GM23338 (cell line): ENCODE measurements around the gene CCDC40. TPM values are rescaled to one million over a fixed set of nuclear protein-coding genes. Genes with fewer than 3 reads are reported as not detected.

Source experiments
- ATAC-seq: fragments of 200-7000 bp; cut with Tn5 transposase; 3 replicates; pipeline ENCODE4 v1.9.1; 2020
- DNase-seq: peaks from one replicate; pipeline ENCODE4 v3.0.0-alpha.2; 2015; ENCODE audit warnings: low spot score
- H2AFZ ChIP-seq: fragments of 200-600 bp; sonication (generic); 2 replicates; pipeline ENCODE4 v1.8.0; 2016; ENCODE audit warnings: antibody characterized with exemption, mild to moderate bottlenecking, moderate library complexity
- H3F3A ChIP-seq: fragments of 200-600 bp; sonication (generic); replicated peaks from 2 replicates; pipeline ENCODE4 v1.8.0; 2017; ENCODE audit warnings: antibody characterized with exemption, mixed run types, low read depth
- H3K27ac ChIP-seq: fragments of 200-600 bp; sonication (generic); 2 replicates; pipeline ENCODE4 v1.6.1; 2016; ENCODE audit warnings: low read depth
- H3K27me3 ChIP-seq: fragments of 200-600 bp; sonication (generic); 2 replicates; pipeline ENCODE4 v1.8.0; 2016; ENCODE audit warnings: mild to moderate bottlenecking, mixed run types, moderate library complexity; ENCODE audit not compliant: insufficient read depth
- H3K36me3 ChIP-seq: fragments of 200-600 bp; sonication (generic); 2 replicates; pipeline ENCODE4 v1.8.0; 2016; ENCODE audit warnings: mild to moderate bottlenecking; ENCODE audit not compliant: insufficient read depth
- H3K4me1 ChIP-seq: fragments of 200-600 bp; sonication (generic); 2 replicates; pipeline ENCODE4 v1.8.0; 2016; ENCODE audit warnings: mild to moderate bottlenecking, moderate library complexity; ENCODE audit not compliant: insufficient read depth
- H3K4me2 ChIP-seq: fragments of 200-600 bp; sonication (generic); 2 replicates; pipeline ENCODE4 v1.7.1; 2017; ENCODE audit warnings: mixed run types
- H3K4me3 ChIP-seq: fragments of 200-600 bp; sonication (generic); 2 replicates; pipeline ENCODE4 v1.6.1; 2016; ENCODE audit warnings: mixed run types
- H3K79me2 ChIP-seq: fragments of 200-600 bp; sonication (generic); replicated peaks from 2 replicates; pipeline ENCODE4 v1.8.0; 2017; ENCODE audit warnings: mild to moderate bottlenecking; ENCODE audit not compliant: insufficient read depth
- H3K9me2 ChIP-seq: fragments of 200-600 bp; sonication (generic); 2 replicates; pipeline ENCODE4 v1.8.0; 2017; ENCODE audit not compliant: insufficient read depth
- H4K20me1 ChIP-seq: fragments of 200-600 bp; sonication (generic); replicated peaks from 2 replicates; pipeline ENCODE4 v1.8.0; 2017; ENCODE audit warnings: mild to moderate bottlenecking; ENCODE audit not compliant: insufficient read depth
- H3K27ac Mint-ChIP-seq: 2 replicates; pipeline ENCODE4 v1.8.0; 2020; ENCODE audit warnings: inconsistent platforms, mild to moderate bottlenecking, moderate library complexity, mixed read lengths
- H3K27me3 Mint-ChIP-seq: 3 replicates; pipeline ENCODE4 v1.8.0; 2022; ENCODE audit warnings: low read depth, mild to moderate bottlenecking, moderate library complexity, mixed read lengths, inconsistent platforms; ENCODE audit not compliant: insufficient read depth, poor library complexity
- H3K36me3 Mint-ChIP-seq: 3 replicates; pipeline ENCODE4 v1.8.0; 2021; ENCODE audit warnings: low read depth, mild to moderate bottlenecking, inconsistent platforms, moderate library complexity, mixed read lengths
- H3K4me1 Mint-ChIP-seq: 3 replicates; pipeline ENCODE4 v1.8.0; 2020; ENCODE audit warnings: mild to moderate bottlenecking, inconsistent platforms, mixed read lengths
- H3K4me3 Mint-ChIP-seq: 3 replicates; pipeline ENCODE4 v1.8.0; 2021; ENCODE audit warnings: moderate library complexity, mild to moderate bottlenecking, inconsistent platforms, mixed read lengths
- H3K9me3 Mint-ChIP-seq: 3 replicates; pipeline ENCODE4 v1.8.0; 2020; ENCODE audit warnings: moderate library complexity, mild to moderate bottlenecking, inconsistent platforms, mixed read lengths
- CREB1 ChIP-seq: fragments of 250-450 bp; sonication (Bioruptor Pico); IDR thresholded peaks from 2 replicates; pipeline ENCODE4 v1.5.0; 2020; ENCODE audit warnings: low read depth, mild to moderate bottlenecking, moderate library complexity
- EZH2 ChIP-seq: fragments of 200-600 bp; sonication (generic); IDR thresholded peaks from one replicate; pipeline ENCODE4 v1.8.0; 2017; ENCODE audit warnings: antibody characterized with exemption, mild to moderate bottlenecking, low read depth; ENCODE audit not compliant: unreplicated experiment
- NANOG ChIP-seq: IDR thresholded peaks from 2 replicates; pipeline ENCODE4 v1.6.1; 2016; ENCODE audit warnings: antibody characterized with exemption, borderline replicate concordance
- POLR2AphosphoS5 ChIP-seq: IDR thresholded peaks from 2 replicates; pipeline ENCODE4 v1.6.1; 2016; ENCODE audit warnings: antibody characterized with exemption, low read depth
- STAT1 ChIP-seq: IDR thresholded peaks from one replicate; pipeline ENCODE4 v1.6.1; 2016; ENCODE audit warnings: antibody characterized with exemption; ENCODE audit not compliant: unreplicated experiment
- ZNF114 ChIP-seq: fragments of 250-450 bp; sonication (Bioruptor Pico); IDR thresholded peaks from 2 replicates; pipeline ENCODE4 v1.5.0; 2020; ENCODE audit warnings: mild to moderate bottlenecking, moderate library complexity
- ZNF331 ChIP-seq: fragments of 250-450 bp; sonication (Bioruptor Pico); IDR thresholded peaks from 2 replicates; pipeline ENCODE4 v1.5.0; 2020; ENCODE audit warnings: low read depth, mild to moderate bottlenecking, moderate library complexity
- polyA plus RNA-seq: library from polyadenylated mRNA; unstranded; fragments of >200 nt; fragmentation: Nextera tagmentation; extraction: Ambion mirVana; gene quantifications from 2 replicates; pipeline ENCODE4 v1.2.1, GENCODE V29; 2016
- total RNA-seq: library from RNA; depleted of rRNA; stranded (reverse); fragments of >200 nt; shearing (Covaris generic); gene quantifications from 2 replicates; pipeline ENCODE4 v1.2.3, GENCODE V29; 2014
- TF ChIP-seq, protein P1 (sequence below): fragments of 250-450 bp; sonication (Bioruptor Pico); IDR thresholded peaks from 2 replicates; pipeline ENCODE4 v1.5.0; 2020; ENCODE audit warnings: mild to moderate bottlenecking, moderate library complexity
- TF ChIP-seq, protein P2 (sequence below): IDR thresholded peaks from 2 replicates; pipeline ENCODE4 v1.6.1; 2016; ENCODE audit warnings: antibody characterized with exemption
- TF ChIP-seq, protein P3 (sequence below), 2 experiments: fragments of 200-600 bp in 1 of 2; sonication (generic) in 1 of 2; conservative IDR thresholded peaks; 2 replicates each; pipeline versions ENCODE4 v1.5.1 to v1.6.1; 2016 to 2017; ENCODE audit warnings: antibody characterized with exemption in 2 of 2, low read depth in 2 of 2, mild to moderate bottlenecking in 2 of 2, moderate library complexity in 1 of 2

The CCDC40 gene
- total and polyA plus RNA-seq, 2 experiments from 2014 or later = 7.6 to 8.1 TPM

DNA sequence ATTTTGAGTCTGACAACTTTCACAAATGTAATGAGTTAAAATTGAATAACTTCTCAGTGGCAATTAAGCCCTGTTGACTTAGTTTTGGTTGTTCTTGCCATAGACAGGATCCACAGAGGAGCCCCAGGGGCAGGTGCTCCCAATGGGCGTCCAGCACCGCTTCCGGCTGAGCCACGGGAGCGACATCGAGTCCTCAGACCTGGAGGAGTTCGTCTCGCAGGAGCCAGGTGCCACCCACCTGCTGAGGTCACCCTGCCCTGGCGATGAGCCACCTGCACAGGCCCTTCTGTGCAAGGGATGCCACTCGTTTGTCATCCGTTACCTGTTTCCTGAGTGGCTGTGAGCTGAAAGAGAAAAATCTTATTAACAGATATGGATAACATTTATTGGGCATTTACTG, 10.7 kb downstream of the CCDC40 start (continued):
- TF ChIP-seq, protein P1, sequence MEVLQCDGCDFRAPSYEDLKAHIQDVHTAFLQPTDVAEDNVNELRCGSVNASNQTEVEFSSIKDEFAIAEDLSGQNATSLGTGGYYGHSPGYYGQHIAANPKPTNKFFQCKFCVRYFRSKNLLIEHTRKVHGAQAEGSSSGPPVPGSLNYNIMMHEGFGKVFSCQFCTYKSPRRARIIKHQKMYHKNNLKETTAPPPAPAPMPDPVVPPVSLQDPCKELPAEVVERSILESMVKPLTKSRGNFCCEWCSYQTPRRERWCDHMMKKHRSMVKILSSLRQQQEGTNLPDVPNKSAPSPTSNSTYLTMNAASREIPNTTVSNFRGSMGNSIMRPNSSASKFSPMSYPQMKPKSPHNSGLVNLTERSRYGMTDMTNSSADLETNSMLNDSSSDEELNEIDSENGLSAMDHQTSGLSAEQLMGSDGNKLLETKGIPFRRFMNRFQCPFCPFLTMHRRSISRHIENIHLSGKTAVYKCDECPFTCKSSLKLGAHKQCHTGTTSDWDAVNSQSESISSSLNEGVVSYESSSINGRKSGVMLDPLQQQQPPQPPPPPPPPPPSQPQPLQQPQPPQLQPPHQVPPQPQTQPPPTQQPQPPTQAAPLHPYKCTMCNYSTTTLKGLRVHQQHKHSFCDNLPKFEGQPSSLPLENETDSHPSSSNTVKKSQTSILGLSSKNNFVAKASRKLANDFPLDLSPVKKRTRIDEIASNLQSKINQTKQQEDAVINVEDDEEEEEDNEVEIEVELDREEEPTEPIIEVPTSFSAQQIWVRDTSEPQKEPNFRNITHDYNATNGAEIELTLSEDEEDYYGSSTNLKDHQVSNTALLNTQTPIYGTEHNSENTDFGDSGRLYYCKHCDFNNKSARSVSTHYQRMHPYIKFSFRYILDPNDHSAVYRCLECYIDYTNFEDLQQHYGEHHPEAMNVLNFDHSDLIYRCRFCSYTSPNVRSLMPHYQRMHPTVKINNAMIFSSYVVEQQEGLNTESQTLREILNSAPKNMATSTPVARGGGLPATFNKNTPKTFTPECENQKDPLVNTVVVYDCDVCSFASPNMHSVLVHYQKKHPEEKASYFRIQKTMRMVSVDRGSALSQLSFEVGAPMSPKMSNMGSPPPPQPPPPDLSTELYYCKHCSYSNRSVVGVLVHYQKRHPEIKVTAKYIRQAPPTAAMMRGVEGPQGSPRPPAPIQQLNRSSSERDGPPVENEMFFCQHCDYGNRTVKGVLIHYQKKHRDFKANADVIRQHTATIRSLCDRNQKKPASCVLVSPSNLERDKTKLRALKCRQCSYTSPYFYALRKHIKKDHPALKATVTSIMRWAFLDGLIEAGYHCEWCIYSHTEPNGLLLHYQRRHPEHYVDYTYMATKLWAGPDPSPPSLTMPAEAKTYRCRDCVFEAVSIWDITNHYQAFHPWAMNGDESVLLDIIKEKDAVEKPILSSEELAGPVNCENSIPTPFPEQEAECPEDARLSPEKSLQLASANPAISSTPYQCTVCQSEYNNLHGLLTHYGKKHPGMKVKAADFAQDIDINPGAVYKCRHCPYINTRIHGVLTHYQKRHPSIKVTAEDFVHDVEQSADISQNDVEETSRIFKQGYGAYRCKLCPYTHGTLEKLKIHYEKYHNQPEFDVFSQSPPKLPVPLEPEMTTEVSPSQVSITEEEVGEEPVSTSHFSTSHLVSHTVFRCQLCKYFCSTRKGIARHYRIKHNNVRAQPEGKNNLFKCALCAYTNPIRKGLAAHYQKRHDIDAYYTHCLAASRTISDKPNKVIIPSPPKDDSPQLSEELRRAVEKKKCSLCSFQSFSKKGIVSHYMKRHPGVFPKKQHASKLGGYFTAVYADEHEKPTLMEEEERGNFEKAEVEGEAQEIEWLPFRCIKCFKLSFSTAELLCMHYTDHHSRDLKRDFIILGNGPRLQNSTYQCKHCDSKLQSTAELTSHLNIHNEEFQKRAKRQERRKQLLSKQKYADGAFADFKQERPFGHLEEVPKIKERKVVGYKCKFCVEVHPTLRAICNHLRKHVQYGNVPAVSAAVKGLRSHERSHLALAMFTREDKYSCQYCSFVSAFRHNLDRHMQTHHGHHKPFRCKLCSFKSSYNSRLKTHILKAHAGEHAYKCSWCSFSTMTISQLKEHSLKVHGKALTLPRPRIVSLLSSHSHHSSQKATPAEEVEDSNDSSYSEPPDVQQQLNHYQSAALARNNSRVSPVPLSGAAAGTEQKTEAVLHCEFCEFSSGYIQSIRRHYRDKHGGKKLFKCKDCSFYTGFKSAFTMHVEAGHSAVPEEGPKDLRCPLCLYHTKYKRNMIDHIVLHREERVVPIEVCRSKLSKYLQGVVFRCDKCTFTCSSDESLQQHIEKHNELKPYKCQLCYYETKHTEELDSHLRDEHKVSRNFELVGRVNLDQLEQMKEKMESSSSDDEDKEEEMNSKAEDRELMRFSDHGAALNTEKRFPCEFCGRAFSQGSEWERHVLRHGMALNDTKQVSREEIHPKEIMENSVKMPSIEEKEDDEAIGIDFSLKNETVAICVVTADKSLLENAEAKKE (CRISPR knock-in tag) = no peak
- TF ChIP-seq STAT1 (no peak), EZH2 (no peak)

DNA sequence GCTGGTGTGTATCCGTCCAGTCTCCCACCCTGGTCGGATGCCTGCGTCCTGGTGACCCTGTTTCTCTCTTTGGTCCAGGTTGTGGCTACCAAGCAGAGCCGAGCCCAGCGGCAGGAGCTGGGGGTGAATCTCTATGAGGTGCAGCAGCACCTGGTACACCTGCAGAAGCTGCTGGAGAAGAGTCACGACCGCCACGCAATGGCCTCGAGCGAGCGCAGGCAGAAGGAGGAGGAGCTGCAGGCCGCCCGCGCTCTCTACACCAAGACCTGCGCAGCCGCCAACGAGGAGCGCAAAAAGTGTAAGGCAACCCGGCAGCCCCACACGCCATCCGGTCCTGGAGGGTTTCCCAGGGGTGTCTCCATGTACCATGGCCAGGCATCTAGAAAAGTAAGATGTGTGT, 13.5 kb downstream of the CCDC40 start:
- no peak overlapping the region for H3K4me3 Mint-ChIP-seq
- Histone ChIP-seq H3K4me1 (no peaks in the 10 kb centered on the region; the same call in 1 of the 2 replicates), H3K79me2 (no peaks in the 10 kb centered on the region), H4K20me1 (no peaks in the 10 kb centered on the region), H2AFZ (no peak overlapping the region), H3K27me3 (no peaks in the 10 kb centered on the region), H3K4me3 (no peak overlapping the region), H3K9me2 (no peaks in the 10 kb centered on the region), H3K27ac (no peak overlapping the region), H3K4me2 (no peak overlapping the region), H3K36me3 (no peaks in the 10 kb centered on the region), H3F3A (no peaks in the 10 kb centered on the region)
- DNase-seq (no peak), ATAC-seq (no peak)
- peaks cover 14% of the 10 kb centered on the region for H3K4me1 Mint-ChIP-seq
- H3K27me3 Mint-ChIP-seq = peaks cover 7% of the 10 kb centered on the region
- H3K36me3 Mint-ChIP-seq = peaks cover 12% of the 10 kb centered on the region; the same call in 1 of the 3 replicates
- no peaks in the 10 kb centered on the region for H3K9me3 Mint-ChIP-seq
- no peak overlapping the region for H3K27ac Mint-ChIP-seq
- TF ChIP-seq ZNF331 = no peak
- TF ChIP-seq, protein P2, sequence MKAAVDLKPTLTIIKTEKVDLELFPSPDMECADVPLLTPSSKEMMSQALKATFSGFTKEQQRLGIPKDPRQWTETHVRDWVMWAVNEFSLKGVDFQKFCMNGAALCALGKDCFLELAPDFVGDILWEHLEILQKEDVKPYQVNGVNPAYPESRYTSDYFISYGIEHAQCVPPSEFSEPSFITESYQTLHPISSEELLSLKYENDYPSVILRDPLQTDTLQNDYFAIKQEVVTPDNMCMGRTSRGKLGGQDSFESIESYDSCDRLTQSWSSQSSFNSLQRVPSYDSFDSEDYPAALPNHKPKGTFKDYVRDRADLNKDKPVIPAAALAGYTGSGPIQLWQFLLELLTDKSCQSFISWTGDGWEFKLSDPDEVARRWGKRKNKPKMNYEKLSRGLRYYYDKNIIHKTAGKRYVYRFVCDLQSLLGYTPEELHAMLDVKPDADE = no peak
- TF ChIP-seq EZH2 = no peak
- TF ChIP-seq NANOG = no peak
- TF ChIP-seq, protein P3, sequence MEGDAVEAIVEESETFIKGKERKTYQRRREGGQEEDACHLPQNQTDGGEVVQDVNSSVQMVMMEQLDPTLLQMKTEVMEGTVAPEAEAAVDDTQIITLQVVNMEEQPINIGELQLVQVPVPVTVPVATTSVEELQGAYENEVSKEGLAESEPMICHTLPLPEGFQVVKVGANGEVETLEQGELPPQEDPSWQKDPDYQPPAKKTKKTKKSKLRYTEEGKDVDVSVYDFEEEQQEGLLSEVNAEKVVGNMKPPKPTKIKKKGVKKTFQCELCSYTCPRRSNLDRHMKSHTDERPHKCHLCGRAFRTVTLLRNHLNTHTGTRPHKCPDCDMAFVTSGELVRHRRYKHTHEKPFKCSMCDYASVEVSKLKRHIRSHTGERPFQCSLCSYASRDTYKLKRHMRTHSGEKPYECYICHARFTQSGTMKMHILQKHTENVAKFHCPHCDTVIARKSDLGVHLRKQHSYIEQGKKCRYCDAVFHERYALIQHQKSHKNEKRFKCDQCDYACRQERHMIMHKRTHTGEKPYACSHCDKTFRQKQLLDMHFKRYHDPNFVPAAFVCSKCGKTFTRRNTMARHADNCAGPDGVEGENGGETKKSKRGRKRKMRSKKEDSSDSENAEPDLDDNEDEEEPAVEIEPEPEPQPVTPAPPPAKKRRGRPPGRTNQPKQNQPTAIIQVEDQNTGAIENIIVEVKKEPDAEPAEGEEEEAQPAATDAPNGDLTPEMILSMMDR (conservative IDR thresholded peaks at IDR 0.05; ENCODE audit: low read depth in 2 of 2) = no peak
- TF ChIP-seq STAT1 = no peak
- no peak for TF ChIP-seq CREB1 (CRISPR knock-in tag)
- no peak for TF ChIP-seq POLR2AphosphoS5
- TF ChIP-seq ZNF114 (CRISPR knock-in tag) = no peak
